K562 (cell line): ENCODE measurements around the gene PPOX. TPM values are rescaled to one million over a fixed set of nuclear protein-coding genes. Genes with fewer than 3 reads are reported as not detected.

ENCODE experiments used
- AFF4 ChIP-seq: sonication (generic); formaldehyde crosslinking; IDR thresholded peaks from 2 replicates; pipeline ENCODE4 v1.8.0; 2023; ENCODE audit warnings: mild to moderate bottlenecking, missing genetic modification reagents
- ATF7 ChIP-seq: fragments of 450-650 bp; IDR thresholded peaks from 2 replicates; pipeline ENCODE4 v1.7.1; 2014; ENCODE audit warnings: mild to moderate bottlenecking, moderate library complexity
- E2F5 ChIP-seq: sonication (generic); formaldehyde crosslinking; IDR thresholded peaks from 2 replicates; pipeline ENCODE4 v1.8.0; 2022; ENCODE audit warnings: mild to moderate bottlenecking, missing genetic modification reagents
- FOXP4 ChIP-seq: sonication (generic); formaldehyde crosslinking; IDR thresholded peaks from 2 replicates; pipeline ENCODE4 v1.8.0; 2022; ENCODE audit warnings: mild to moderate bottlenecking, missing genetic modification reagents, borderline replicate concordance
- HMG20B ChIP-seq: fragments of 250-450 bp; sonication (Bioruptor Pico); IDR thresholded peaks from 2 replicates; pipeline ENCODE4 v1.5.0; 2021; ENCODE audit warnings: mild to moderate bottlenecking
- HNRNPLL ChIP-seq: fragments of 200-400 bp; formaldehyde crosslinking; IDR thresholded peaks from 2 replicates; pipeline ENCODE4 v1.6.1; 2017; ENCODE audit warnings: low read length, low read depth, mild to moderate bottlenecking; ENCODE audit not compliant: poor library complexity, severe bottlenecking
- NFE2 ChIP-seq: IDR thresholded peaks from 2 replicates; pipeline ENCODE4 v1.6.1; 2014; ENCODE audit warnings: antibody characterized with exemption, low read depth
- PHTF2 ChIP-seq: fragments of 250-450 bp; sonication (Bioruptor Pico); IDR thresholded peaks from 2 replicates; pipeline ENCODE4 v1.5.0; 2021; ENCODE audit warnings: mild to moderate bottlenecking
- POLR2H ChIP-seq: IDR thresholded peaks from 2 replicates; pipeline ENCODE4 v1.6.1; 2016; ENCODE audit warnings: missing genetic modification characterization, low read depth, mild to moderate bottlenecking, control low read depth, missing compliant biosample characterization, moderate library complexity
- PREB ChIP-seq: sonication (generic); formaldehyde crosslinking; IDR thresholded peaks from 2 replicates; pipeline ENCODE4 v1.8.1; 2023; ENCODE audit warnings: mild to moderate bottlenecking, missing genetic modification reagents
- SAFB2 ChIP-seq: fragments of 200-400 bp; formaldehyde crosslinking; IDR thresholded peaks from 2 replicates; pipeline ENCODE4 v1.6.1; 2018; ENCODE audit warnings: borderline replicate concordance, low read length, low read depth, moderate library complexity; ENCODE audit not compliant: severe bottlenecking
- TAF15 ChIP-seq: fragments of 200-400 bp; formaldehyde crosslinking; IDR thresholded peaks from 2 replicates; pipeline ENCODE4 v1.6.1; 2017; ENCODE audit warnings: mild to moderate bottlenecking, low read depth, low read length, moderate library complexity
- TAL1 ChIP-seq: fragments of 450-650 bp; IDR thresholded peaks from 2 replicates; pipeline ENCODE4 v1.6.1; 2016; ENCODE audit warnings: mild to moderate bottlenecking
- USF1 ChIP-seq: sonication (generic); formaldehyde crosslinking; IDR thresholded peaks from 2 replicates; pipeline ENCODE4 v1.9.0; 2022; ENCODE audit warnings: mild to moderate bottlenecking, missing genetic modification reagents
- USF2 ChIP-seq: sonication (generic); formaldehyde crosslinking; IDR thresholded peaks from 2 replicates; pipeline ENCODE4 v1.5.0; 2020; ENCODE audit warnings: missing genetic modification reagents
- ZNF436 ChIP-seq: fragments of 250-450, 450-650 bp; sonication (Bioruptor Pico); formaldehyde crosslinking; IDR thresholded peaks from 2 replicates; pipeline ENCODE4 v1.7.0; 2020; ENCODE audit warnings: mild to moderate bottlenecking
- ZNF507 ChIP-seq: conservative IDR thresholded peaks from 2 replicates; pipeline ENCODE4 v1.6.1; 2017; ENCODE audit warnings: missing genetic modification characterization, missing compliant biosample characterization
- polyA plus RNA-seq, 8 experiments: library from polyadenylated mRNA; depleted of rRNA in 4 of 8; stranded (reverse) in 5 of 8; unstranded in 3 of 8; fragments of >200 nt; fragmentation: Nextera tagmentation in 2 of 8; fragmentation: Illumina TruSeq in 1 of 8; extraction: Ambion mirVana in 2 of 8; extraction: Trizol in 1 of 8; gene quantifications; 2 replicates each; pipeline versions ENCODE4 v1.2.1 to v1.2.3, GENCODE V29; 2011 to 2014; ENCODE audit warnings: inconsistent platforms in 1 of 8, missing spikeins in 1 of 8
- total RNA-seq, 7 experiments: library from RNA; depleted of rRNA in 6 of 7; stranded (reverse); fragments of >200 nt in 6 of 7; fragmentation: Illumina TruSeq in 2 of 7; extraction: Trizol in 2 of 7; gene quantifications; 2 replicates each; pipeline versions ENCODE4 v1.2.1 to v1.2.3, GENCODE V29; 2011 to 2021; ENCODE audit warnings: low replicate concordance in 1 of 7

PPOX gene
- total and polyA plus RNA-seq, 9 of the 15 experiments (the other 6 are each of a cell fraction or from before 2014, with no cell fraction given) = 17.0 to 57.1 (median 38.9) TPM

GRCh38 chr1:161132410-161133219, 33.6 kb upstream of the PPOX start, which contains the start of gene DEDD (continued):
- no peak for TF ChIP-seq E2F5 (CRISPR knock-in tag)
- TF ChIP-seq PHTF2 (CRISPR knock-in tag) = no peak
- TF ChIP-seq POLR2H (tag) = peak; percentile 64
- no peak for TF ChIP-seq PREB
- TF ChIP-seq SAFB2 = no peak
- no peak for TF ChIP-seq ZNF436 (CRISPR knock-in tag)
- TF ChIP-seq USF2 (CRISPR knock-in tag) = no peak
- no peak for TF ChIP-seq ZNF507 (tag)
- no peak for TF ChIP-seq AFF4 (CRISPR knock-in tag)
- no peak for TF ChIP-seq USF1 (CRISPR knock-in tag)
- no peak for TF ChIP-seq FOXP4 (CRISPR knock-in tag)
- TF ChIP-seq HMG20B (CRISPR knock-in tag) = no peak
- TF ChIP-seq HNRNPLL = peak; percentile 29
- peak; percentile 82; the same call in 1 of the 2 replicates for TF ChIP-seq ATF7
- no peak for TF ChIP-seq NFE2
- TF ChIP-seq TAF15 = no peak
- TF ChIP-seq TAL1 = no peak
